ENCODE data around the gene GPR137B. TPM values are rescaled to one million over a fixed set of nuclear protein-coding genes. Genes with fewer than 3 reads are reported as not detected.

The GPR137B gene
- total and polyA plus RNA-seq, 9 of the 15 experiments (the other 6 are each of a cell fraction or from before 2014, with no cell fraction given) = 0.04 to 1.0 (median 0.62) TPM

DNA sequence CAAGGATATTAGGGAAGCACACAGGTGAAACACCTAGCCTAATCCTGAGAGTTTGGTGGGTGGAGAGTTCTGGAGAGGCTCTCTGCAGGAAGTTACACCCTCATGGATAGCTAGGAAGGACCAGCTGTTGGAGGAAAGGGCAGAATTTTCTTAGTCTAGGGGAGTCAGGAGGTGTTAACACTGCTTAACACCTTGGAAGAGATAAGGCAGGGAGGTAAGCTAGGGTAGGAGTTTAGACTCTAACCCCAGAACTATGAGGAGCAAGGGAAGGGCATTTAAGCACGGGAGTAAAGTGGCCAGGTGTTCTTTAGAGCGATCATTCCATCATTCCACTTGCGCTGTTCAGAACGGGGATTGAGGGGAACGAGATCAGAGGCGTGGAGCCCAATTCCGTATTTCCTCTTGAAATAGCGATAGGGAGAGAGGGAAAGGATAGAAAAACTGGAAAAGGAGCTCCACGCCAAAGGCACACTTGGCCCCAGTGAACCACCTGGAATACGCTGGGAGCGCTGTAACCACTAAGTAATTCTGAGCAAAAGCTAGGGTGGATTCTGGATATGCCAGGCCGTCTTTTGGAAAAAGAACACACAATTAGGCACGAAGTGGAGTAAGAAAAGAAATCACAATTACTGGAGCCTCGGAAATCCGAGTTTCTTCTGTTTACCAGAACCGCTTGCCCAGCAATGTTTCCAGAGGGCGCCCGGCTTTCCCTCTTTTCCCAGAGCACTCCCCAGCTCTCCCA, 1.5 kb upstream of the GPR137B start:
- Histone ChIP-seq H3K27ac (ENCODE audit: extremely low read depth, low read depth, low read length) (no peak overlapping the region), H3K4me3 (no peak overlapping the region), H4K20me1 (replicated peaks; ENCODE audit: control insufficient read depth, insufficient read depth, low read length) (no peaks in the 10 kb centered on the region), H3K36me3 (ENCODE audit: control insufficient read depth, insufficient read depth, low read length) (no peaks in the 10 kb centered on the region), H2AFZ (ENCODE audit: low read depth, low read length) (no peak overlapping the region), H3K4me1 (replicated peaks in 1 of 2; ENCODE audit: control insufficient read depth in 2 of 2, insufficient read depth in 2 of 2, low read length in 2 of 2) (peaks cover 0 to 15% of the 10 kb centered on the region in 2 experiments; a peak in 2 of 5 replicates), H3K4me2 (ENCODE audit: insufficient read depth, low read length) (no peak overlapping the region), H3K27me3 (ENCODE audit: control insufficient read depth in 2 of 2, insufficient read depth in 2 of 2, low read length in 2 of 2) (peaks cover 45 to 60% of the 10 kb centered on the region in 2 experiments), H3K9me3 (replicated peaks; ENCODE audit: control insufficient read depth, insufficient read depth, low read depth, low read length) (no peaks in the 10 kb centered on the region), H3K9me1 (ENCODE audit: control insufficient read depth, insufficient read depth, low read length) (no peaks in the 10 kb centered on the region), H3K79me2 (ENCODE audit: control insufficient read depth, insufficient read depth, low read length) (no peaks in the 10 kb centered on the region), H3K9ac (ENCODE audit: insufficient read depth in 1 of 2, low read depth in 2 of 2, low read length in 2 of 2) (no peak overlapping the region)
- intact Hi-C loops (cut with micrococcal nuclease) (no loop called here), in situ Hi-C loops (cut with MboI) (no loop called here)
- 8% methylated on average over 18 of the region's 18 CpGs for WGBS (ENCODE audit: insufficient coverage, low coverage, missing lambda C conversion rate)
- ATAC-seq = no peak
- ChIA-PET POLR2A (interaction anchor here (0.6 to 1.0 kb wide), 4 partner anchors 9 to 1260 kb away, joined by 3 to 5 read pairs (median 3); no protein-coding TSS in a partner anchor), CTCF (ENCODE audit: low intra/inter-chr PET ratio) (no interaction called here)
- DNase-seq (ENCODE audit: extremely low read depth in 1 of 4, low spot score in 3 of 4) = no peak
- BruUV-seq (replicated peaks) = no TSS peak
- FAIRE-seq = no peak
- no peak for TF ChIP-seq ZNF431 (CRISPR knock-in tag; IDR thresholded peaks at IDR 0.05)
- no peak for TF ChIP-seq STAT5A (IDR thresholded peaks at IDR 0.05; ENCODE audit: borderline replicate concordance, low read length)
- no peak for TF ChIP-seq ASH1L (IDR thresholded peaks at IDR 0.05; ENCODE audit: borderline replicate concordance, low read depth, partially characterized antibody)
- TF ChIP-seq, protein P1, sequence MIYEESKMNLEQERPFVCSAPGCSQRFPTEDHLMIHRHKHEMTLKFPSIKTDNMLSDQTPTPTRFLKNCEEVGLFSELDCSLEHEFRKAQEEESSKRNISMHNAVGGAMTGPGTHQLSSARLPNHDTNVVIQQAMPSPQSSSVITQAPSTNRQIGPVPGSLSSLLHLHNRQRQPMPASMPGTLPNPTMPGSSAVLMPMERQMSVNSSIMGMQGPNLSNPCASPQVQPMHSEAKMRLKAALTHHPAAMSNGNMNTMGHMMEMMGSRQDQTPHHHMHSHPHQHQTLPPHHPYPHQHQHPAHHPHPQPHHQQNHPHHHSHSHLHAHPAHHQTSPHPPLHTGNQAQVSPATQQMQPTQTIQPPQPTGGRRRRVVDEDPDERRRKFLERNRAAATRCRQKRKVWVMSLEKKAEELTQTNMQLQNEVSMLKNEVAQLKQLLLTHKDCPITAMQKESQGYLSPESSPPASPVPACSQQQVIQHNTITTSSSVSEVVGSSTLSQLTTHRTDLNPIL (CRISPR knock-in tag; IDR thresholded peaks at IDR 0.05) = no peak
- TF ChIP-seq HLTF (IDR thresholded peaks at IDR 0.05) = no peak
- no peak for TF ChIP-seq MCM2 (IDR thresholded peaks at IDR 0.05; ENCODE audit: low read depth)
- TF ChIP-seq NONO (IDR thresholded peaks at IDR 0.05; ENCODE audit: low read depth in 2 of 2, low read length in 1 of 2) = no peak
- TF ChIP-seq PTTG1 (tag; IDR thresholded peaks at IDR 0.05; ENCODE audit: low read depth) = no peak
- TF ChIP-seq PCBP1 (IDR thresholded peaks at IDR 0.05; ENCODE audit: low read depth, low read length, poor library complexity, severe bottlenecking) = no peak
- TF ChIP-seq ESRRA (IDR thresholded peaks at IDR 0.05; ENCODE audit: borderline replicate concordance, low read depth) = no peak
- TF ChIP-seq ZNF764 (CRISPR knock-in tag; IDR thresholded peaks at IDR 0.05; ENCODE audit: low read depth) = no peak
- TF ChIP-seq ZKSCAN8 (CRISPR knock-in tag; IDR thresholded peaks at IDR 0.05) = no peak
- no peak for TF ChIP-seq GATAD2A (IDR thresholded peaks at IDR 0.05)
- TF ChIP-seq, protein P2, sequence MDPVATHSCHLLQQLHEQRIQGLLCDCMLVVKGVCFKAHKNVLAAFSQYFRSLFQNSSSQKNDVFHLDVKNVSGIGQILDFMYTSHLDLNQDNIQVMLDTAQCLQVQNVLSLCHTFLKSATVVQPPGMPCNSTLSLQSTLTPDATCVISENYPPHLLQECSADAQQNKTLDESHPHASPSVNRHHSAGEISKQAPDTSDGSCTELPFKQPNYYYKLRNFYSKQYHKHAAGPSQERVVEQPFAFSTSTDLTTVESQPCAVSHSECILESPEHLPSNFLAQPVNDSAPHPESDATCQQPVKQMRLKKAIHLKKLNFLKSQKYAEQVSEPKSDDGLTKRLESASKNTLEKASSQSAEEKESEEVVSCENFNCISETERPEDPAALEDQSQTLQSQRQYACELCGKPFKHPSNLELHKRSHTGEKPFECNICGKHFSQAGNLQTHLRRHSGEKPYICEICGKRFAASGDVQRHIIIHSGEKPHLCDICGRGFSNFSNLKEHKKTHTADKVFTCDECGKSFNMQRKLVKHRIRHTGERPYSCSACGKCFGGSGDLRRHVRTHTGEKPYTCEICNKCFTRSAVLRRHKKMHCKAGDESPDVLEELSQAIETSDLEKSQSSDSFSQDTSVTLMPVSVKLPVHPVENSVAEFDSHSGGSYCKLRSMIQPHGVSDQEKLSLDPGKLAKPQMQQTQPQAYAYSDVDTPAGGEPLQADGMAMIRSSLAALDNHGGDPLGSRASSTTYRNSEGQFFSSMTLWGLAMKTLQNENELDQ (CRISPR knock-in tag; IDR thresholded peaks at IDR 0.05; ENCODE audit: borderline replicate concordance) = no peak
- no peak for TF ChIP-seq NR1H2 (CRISPR knock-in tag; IDR thresholded peaks at IDR 0.05)
- no peak for TF ChIP-seq CSDE1 (IDR thresholded peaks at IDR 0.05)
- TF ChIP-seq ZBTB17 (CRISPR knock-in tag; IDR thresholded peaks at IDR 0.05) = no peak

Data from K562 (cell line).